Common myeloid progenitor, CD34-positive (primary cell): Measurements from ENCODE around the gene NT5C3B.

Experiments used
- CTCF ChIA-PET: fragments of 350-600 bp; sonication (Branson Sonifier 250); formaldehyde crosslinking; loops from one replicate; lab custom pipeline; 2021; ENCODE audit warnings: antibody characterized with exemption; lab: Charles Lee
- POLR2A ChIA-PET: fragments of 350-600 bp; sonication (Branson Sonifier 250); formaldehyde crosslinking; loops from one replicate; lab custom pipeline; 2021; ENCODE audit warnings: antibody characterized with exemption; lab: Charles Lee
- DNase-seq, 3 donors: peaks; one replicate each; pipeline versions ENCODE4 v3.0.0 to v3.0.0-alpha.2; 2013
- H3K27ac ChIP-seq, 2 experiments: 1 replicate in 1 of 2; 2 replicates in 1 of 2; pipeline ENCODE4 v1.7.0; 2013; ENCODE audit warnings: inconsistent platforms in 2 of 2, low read length in 2 of 2, mild to moderate bottlenecking in 2 of 2, low read depth in 1 of 2, moderate library complexity in 1 of 2; ENCODE audit not compliant: severe bottlenecking in 2 of 2, insufficient read depth in 1 of 2, poor library complexity in 1 of 2
- H3K27me3 ChIP-seq, 5 experiments: replicated peaks in 2 of 5; 1 replicate in 3 of 5; 2 replicates in 2 of 5; pipeline versions ENCODE4 v1.6.1 to v1.7.0; 2013; ENCODE audit warnings: low read length in 4 of 5, mild to moderate bottlenecking in 2 of 5, moderate library complexity in 2 of 5, inconsistent platforms in 1 of 5; ENCODE audit not compliant: insufficient read depth in 5 of 5, control insufficient read depth in 4 of 5
- H3K36me3 ChIP-seq, 4 experiments: 1 replicate in 2 of 4; 2 replicates in 2 of 4; pipeline versions ENCODE4 v1.6.1 to v1.7.0; 2013; ENCODE audit warnings: low read length in 3 of 4, control low read depth in 1 of 4, mild to moderate bottlenecking in 1 of 4; ENCODE audit not compliant: control insufficient read depth in 4 of 4, insufficient read depth in 4 of 4
- H3K4me1 ChIP-seq, 4 experiments: 1 replicate in 3 of 4; 2 replicates in 1 of 4; pipeline versions ENCODE4 v1.6.1 to v1.7.1; 2013; ENCODE audit warnings: low read length in 3 of 4, mild to moderate bottlenecking in 3 of 4, control low read depth in 1 of 4, inconsistent platforms in 1 of 4, moderate library complexity in 1 of 4; ENCODE audit not compliant: control insufficient read depth in 4 of 4, insufficient read depth in 4 of 4; ENCODE audit errors: control extremely low read depth in 1 of 4
- H3K4me3 ChIP-seq, 7 experiments: 1 replicate in 4 of 7; 2 replicates in 3 of 7; pipeline versions ENCODE4 v1.5.1 to v1.7.0; 2013; ENCODE audit warnings: mild to moderate bottlenecking in 7 of 7, low read length in 6 of 7, moderate library complexity in 6 of 7, inconsistent platforms in 2 of 7, low read depth in 2 of 7, control low read depth in 1 of 7; ENCODE audit not compliant: insufficient read depth in 4 of 7, control insufficient read depth in 1 of 7; ENCODE audit errors: extremely low read depth in 1 of 7
- H3K9me3 ChIP-seq, 5 experiments: 1 replicate in 4 of 5; 2 replicates in 1 of 5; pipeline versions ENCODE4 v1.6.1 to v1.7.1; 2013; ENCODE audit warnings: low read length in 4 of 5, mild to moderate bottlenecking in 2 of 5, inconsistent platforms in 1 of 5, low read depth in 1 of 5, moderate library complexity in 1 of 5; ENCODE audit not compliant: control insufficient read depth in 4 of 5, insufficient read depth in 2 of 5; ENCODE audit errors: control extremely low read depth in 1 of 5
- WGBS: methylation state at CpG from one replicate; pipeline ENCODE4 v1.1.5; 2013; ENCODE audit not compliant: insufficient coverage; 5-methylcytosine and 5-hydroxymethylcytosine counted together

Gene NT5C3B

DNA sequence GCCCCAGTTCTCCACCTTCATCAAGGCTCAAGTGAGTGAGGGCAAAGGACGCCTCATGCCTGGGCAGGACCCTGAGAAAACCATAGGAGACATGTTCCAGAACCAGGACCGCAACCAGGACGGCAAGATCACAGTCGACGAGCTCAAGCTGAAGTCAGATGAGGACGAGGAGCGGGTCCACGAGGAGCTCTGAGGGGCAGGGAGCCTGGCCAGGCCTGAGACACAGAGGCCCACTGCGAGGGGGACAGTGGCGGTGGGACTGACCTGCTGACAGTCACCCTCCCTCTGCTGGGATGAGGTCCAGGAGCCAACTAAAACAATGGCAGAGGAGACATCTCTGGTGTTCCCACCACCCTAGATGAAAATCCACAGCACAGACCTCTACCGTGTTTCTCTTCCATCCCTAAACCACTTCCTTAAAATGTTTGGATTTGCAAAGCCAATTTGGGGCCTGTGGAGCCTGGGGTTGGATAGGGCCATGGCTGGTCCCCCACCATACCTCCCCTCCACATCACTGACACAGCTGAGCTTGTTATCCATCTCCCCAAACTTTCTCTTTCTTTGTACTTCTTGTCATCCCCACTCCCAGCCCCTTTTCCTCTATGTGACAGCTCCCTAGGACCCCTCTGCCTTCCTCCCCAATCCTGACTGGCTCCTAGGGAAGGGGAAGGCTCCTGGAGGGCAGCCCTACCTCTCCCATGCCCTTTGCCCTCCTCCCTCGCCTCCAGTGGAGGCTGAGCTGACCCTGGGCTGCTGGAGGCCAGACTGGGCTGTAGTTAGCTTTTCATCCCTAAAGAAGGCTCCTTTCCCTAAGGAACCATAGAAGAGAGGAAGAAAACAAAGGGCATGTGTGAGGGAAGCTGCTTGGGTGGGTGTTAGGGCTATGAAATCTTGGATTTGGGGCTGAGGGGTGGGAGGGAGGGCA lies 13.6 kb downstream of the NT5C3B start:
- POLR2A ChIA-PET: no interaction called here
- no peaks in the 10 kb centered on the region for H3K27me3 ChIP-seq
- CTCF ChIA-PET: no interaction called here
- no peak for DNase-seq
- peaks cover 2 to 16% (median 12%) of the 10 kb centered on the region in 4 experiments for H3K36me3 ChIP-seq
- no peak overlapping the region for H3K27ac ChIP-seq
- H3K4me1 ChIP-seq: no peaks in the 10 kb centered on the region
- H3K4me3 ChIP-seq: no peak overlapping the region
- no peaks in the 10 kb centered on the region for H3K9me3 ChIP-seq
- 89% methylated on average over 11 of the region's 12 CpGs for WGBS

DNA sequence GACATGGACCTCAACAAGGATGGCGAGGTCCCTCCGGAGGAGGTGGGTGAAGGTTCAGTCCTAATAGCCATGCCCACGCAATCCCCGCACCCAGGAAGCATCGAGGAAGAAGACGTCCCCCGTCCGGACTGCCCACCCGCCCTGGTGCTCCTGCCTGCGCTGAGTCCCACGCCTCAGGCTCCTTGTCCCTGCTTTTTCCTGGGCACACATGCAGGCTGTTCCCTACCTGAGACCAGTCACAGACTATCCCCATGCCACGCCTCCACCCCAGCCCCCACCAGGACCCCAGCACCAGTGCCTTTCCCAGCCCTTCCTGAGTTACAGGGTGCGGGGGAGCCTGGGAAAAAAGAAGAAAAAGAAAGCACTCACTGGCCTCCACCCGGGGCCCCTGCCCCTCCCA lies 14.3 kb downstream of the NT5C3B start:
- POLR2A ChIA-PET: no interaction called here
- H3K4me1 ChIP-seq: no peaks in the 10 kb centered on the region
- no peak overlapping the region for H3K4me3 ChIP-seq
- H3K36me3 ChIP-seq: peaks cover 0 to 13% (median 10%) of the 10 kb centered on the region in 4 experiments
- no peaks in the 10 kb centered on the region for H3K9me3 ChIP-seq
- WGBS: 92% methylated on average over 14 of the region's 14 CpGs
- DNase-seq: no peak
- no peak overlapping the region for H3K27ac ChIP-seq
- CTCF ChIA-PET: no interaction called here
- H3K27me3 ChIP-seq: no peaks in the 10 kb centered on the region

DNA sequence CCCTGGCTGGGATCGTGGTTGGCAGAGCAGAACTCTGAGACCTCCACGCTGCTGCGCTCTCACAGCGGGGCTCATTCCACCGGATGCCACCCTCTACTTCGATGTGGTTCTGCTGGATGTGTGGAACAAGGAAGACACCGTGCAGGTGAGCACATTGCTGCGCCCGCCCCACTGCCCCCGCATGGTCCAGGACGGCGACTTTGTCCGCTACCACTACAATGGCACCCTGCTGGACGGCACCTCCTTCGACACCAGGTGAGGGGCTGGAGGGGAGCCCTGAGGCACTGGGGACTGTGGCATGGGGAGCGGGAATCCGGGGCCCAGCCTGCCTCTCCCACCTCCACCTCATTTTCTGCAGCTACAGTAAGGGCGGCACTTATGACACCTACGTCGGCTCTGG lies 18.0 kb downstream of the NT5C3B start:
- H3K4me1 ChIP-seq: peaks cover 0 to 2% (median 0%) of the 10 kb centered on the region in 4 experiments
- no peaks in the 10 kb centered on the region for H3K36me3 ChIP-seq
- 100% methylated on average over 8 of the region's 20 CpGs for WGBS
- no peak for DNase-seq
- ChIA-PET CTCF (no interaction called here), POLR2A (no interaction called here)
- H3K4me3 ChIP-seq: no peak overlapping the region
- H3K27me3 ChIP-seq: no peaks in the 10 kb centered on the region
- H3K27ac ChIP-seq: no peak overlapping the region
- no peaks in the 10 kb centered on the region for H3K9me3 ChIP-seq

DNA sequence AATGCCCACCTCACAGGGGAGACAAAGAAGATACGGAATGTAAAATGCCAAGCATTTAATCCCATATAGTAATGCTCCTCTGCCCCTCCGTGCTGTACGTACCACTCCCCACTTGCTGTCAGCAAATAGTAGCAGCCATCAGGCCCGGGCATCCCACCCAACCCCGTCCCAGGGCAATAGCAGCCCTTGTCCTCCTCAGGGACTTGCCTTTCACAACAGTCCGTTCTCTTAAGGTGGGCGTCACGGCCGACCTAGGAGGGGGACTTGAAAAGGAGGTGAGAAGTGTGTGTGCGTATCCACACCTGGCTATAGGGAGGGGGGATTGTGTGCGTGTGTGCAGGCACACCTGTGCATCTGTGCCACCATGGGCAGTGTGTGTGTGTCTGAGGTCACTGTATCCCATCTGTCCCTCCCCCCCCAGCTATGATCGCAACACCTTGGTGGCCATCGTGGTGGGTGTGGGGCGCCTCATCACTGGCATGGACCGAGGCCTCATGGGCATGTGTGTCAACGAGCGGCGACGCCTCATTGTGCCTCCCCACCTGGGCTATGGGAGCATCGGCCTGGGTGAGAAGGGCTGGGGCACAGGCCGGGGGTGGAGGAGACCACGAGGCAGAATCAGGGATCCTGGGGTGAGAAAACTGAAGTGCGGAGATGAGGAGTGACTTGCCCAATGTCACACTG lies 19.3 kb downstream of the NT5C3B start:
- peaks cover 0 to 3% (median 0%) of the 10 kb centered on the region in 5 experiments for H3K27me3 ChIP-seq
- WGBS: 98% methylated on average over 21 of the region's 23 CpGs
- no peaks in the 10 kb centered on the region for H3K9me3 ChIP-seq
- H3K36me3 ChIP-seq: no peaks in the 10 kb centered on the region
- H3K4me3 ChIP-seq: no peak overlapping the region
- ChIA-PET CTCF (interaction anchor here (0.7 kb wide), 1 partner anchor 15 kb away, joined by 3 read pairs; no protein-coding TSS in a partner anchor), POLR2A (no interaction called here)
- H3K4me1 ChIP-seq: peaks cover 0 to 13% (median 7%) of the 10 kb centered on the region in 4 experiments
- no peak for DNase-seq
- no peak overlapping the region for H3K27ac ChIP-seq

DNA sequence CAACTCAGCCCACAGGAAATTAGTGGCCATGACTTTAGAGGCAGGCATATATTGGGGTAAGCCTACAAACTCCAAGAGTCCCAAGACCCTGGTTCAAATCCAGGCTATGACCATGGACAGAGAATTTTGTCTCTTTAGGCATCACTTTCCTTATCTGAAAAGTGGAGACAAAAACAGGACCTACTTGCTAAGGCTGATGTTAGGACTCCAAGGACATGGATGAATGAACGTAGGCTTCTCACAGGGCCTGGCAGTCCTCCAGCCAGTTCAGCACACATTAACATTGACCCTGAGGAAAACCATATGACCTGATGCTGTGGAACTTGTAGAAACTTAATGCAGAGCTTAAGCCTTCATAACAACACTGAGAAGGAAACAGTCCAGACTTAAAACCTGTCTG lies 21.8 kb downstream of the NT5C3B start:
- ChIA-PET POLR2A (no interaction called here), CTCF (interaction anchor here (0.9 to 1.7 kb wide), 3 partner anchors 8 to 13 kb away, joined by 3 to 10 read pairs (median 5); no protein-coding TSS in a partner anchor)
- Histone ChIP-seq H3K4me3 (no peak overlapping the region), H3K27me3 (peaks cover 0 to 8% (median 0%) of the 10 kb centered on the region in 5 experiments), H3K4me1 (peaks cover 0 to 25% (median 19%) of the 10 kb centered on the region in 4 experiments), H3K27ac (no peak overlapping the region), H3K9me3 (no peaks in the 10 kb centered on the region), H3K36me3 (no peaks in the 10 kb centered on the region)
- no CpG with 5 or more reads among the region's 1 CpG for WGBS
- no peak for DNase-seq

DNA sequence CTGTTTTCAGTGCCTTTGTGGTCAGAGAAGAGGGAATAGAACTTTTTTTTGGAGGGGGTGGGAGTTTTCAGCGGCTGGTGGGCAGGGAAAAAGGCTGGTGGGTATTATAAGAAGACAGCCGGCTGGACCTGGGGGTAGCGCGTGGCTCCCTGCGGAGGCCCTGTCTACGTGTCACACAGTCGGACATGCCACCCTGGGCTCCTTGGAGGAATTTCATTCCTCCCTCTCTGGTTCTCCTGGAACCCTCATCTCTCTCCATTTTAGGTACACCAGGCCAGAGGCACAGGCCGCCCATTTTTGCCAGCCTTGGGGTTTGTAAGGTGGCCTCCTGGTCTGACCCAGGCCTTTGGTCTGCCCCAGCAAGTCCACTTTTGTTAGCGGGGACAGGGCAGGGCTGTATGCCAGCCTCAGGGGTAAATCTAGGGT lies 22.3 kb downstream of the NT5C3B start:
- H3K27me3 ChIP-seq: peaks cover 0 to 8% (median 0%) of the 10 kb centered on the region in 5 experiments
- H3K4me1 ChIP-seq: peaks cover 0 to 25% (median 19%) of the 10 kb centered on the region in 4 experiments
- DNase-seq: no peak
- WGBS: 98% methylated on average over 8 of the region's 9 CpGs
- ChIA-PET POLR2A (no interaction called here), CTCF (interaction anchor here (1.0 to 1.7 kb wide), 2 partner anchors 10 to 118 kb away, joined by 4 to 10 read pairs; no protein-coding TSS in a partner anchor)
- no peak overlapping the region for H3K27ac ChIP-seq
- no peak overlapping the region for H3K4me3 ChIP-seq
- no peaks in the 10 kb centered on the region for H3K36me3 ChIP-seq
- H3K9me3 ChIP-seq: no peaks in the 10 kb centered on the region
